Activated gamma-delta T cell treated with Interleukin-2 at 50 U/mL for 16 hours (primary cell): ENCODE results near the gene GPBAR1.
"Not testable (repeated sequence)": the region's sequence is repeated elsewhere in the genome, so short reads cannot be mapped to it uniquely, and the experiment has no call there.

Source experiments
- DNase-seq: peaks from one replicate; pipeline ENCODE4 v3.0.0-alpha.2; 2020

The GPBAR1 gene

GRCh38 chr2:218290316-218291261, 29.8 kb downstream of the GPBAR1 start:
- peak; percentile 39 for DNase-seq

- no peak for DNase-seq
Observed at GRCh38 chr2:218291318-218292047, 30.7 kb downstream of the GPBAR1 start.

- DNase-seq, result peak; percentile 76
Observed at GRCh38 chr2:218292048-218293014, 31.5 kb downstream of the GPBAR1 start, which contains the start of gene TMBIM1. Gene TMBIM1 (minus strand): TSS chr2:218292503. CDS start chr2:218282141, 10,362 bp downstream.

- DNase-seq, result no peak
Observed at GRCh38 chr2:218293715-218294429, 33.1 kb downstream of the GPBAR1 start.

- DNase-seq, result no peak
Observed at GRCh38 chr2:218294430-218295022, 33.7 kb downstream of the GPBAR1 start.

- DNase-seq, result no peak
Observed at GRCh38 chr2:218295029-218295428, 34.2 kb downstream of the GPBAR1 start.

GRCh38 chr2:218296200-218296599, 35.4 kb downstream of the GPBAR1 start:
- DNase-seq, result no peak

GRCh38 chr2:218296847-218297246, 36.0 kb downstream of the GPBAR1 start:
- DNase-seq, result no peak

- DNase-seq, result no peak
Observed at GRCh38 chr2:218298314-218298875, 37.6 kb downstream of the GPBAR1 start.

- DNase-seq, result no peak
Observed at GRCh38 chr2:218300141-218300540, 39.3 kb downstream of the GPBAR1 start.

- DNase-seq, result peak; percentile 90
Observed at GRCh38 chr2:218301176-218301819, 40.5 kb downstream of the GPBAR1 start.

GRCh38 chr2:218305383-218305782, 44.6 kb downstream of the GPBAR1 start:
- DNase-seq, result no peak

- no peak for DNase-seq
Observed at GRCh38 chr2:218306184-218306920, 45.5 kb downstream of the GPBAR1 start.

- no peak for DNase-seq
Observed at GRCh38 chr2:218307415-218308090, 46.7 kb downstream of the GPBAR1 start.

GRCh38 chr2:218310853-218311540, 50.2 kb downstream of the GPBAR1 start:
- DNase-seq, result no peak

GRCh38 chr2:218311541-218312266, 50.9 kb downstream of the GPBAR1 start:
- not testable (repeated sequence) for DNase-seq

- no peak for DNase-seq
Observed at GRCh38 chr2:218312267-218312756, 51.5 kb downstream of the GPBAR1 start.

GRCh38 chr2:218313356-218313755, 52.5 kb downstream of the GPBAR1 start:
- no peak for DNase-seq
